ENCODE results near the gene MRPS34.

MRPS34 gene

DNA sequence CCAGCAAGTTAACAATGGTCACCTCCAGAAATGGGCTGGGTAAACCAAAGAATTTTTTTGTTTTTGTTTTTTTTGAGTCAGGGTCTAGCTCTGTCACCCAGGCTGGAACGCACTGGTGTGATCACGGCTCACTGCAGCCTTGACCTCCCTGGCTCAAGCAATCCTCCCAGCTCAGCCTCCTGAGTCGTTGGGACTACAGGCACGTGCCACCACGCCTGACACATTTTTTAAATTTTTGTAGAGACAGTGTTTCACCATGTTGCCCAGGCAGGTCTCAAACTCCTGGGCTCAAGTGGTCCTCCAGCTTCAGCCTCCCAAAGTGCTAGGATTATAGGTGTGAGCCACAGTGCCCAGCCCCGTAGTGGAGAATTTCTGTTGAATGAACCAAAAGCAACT lies 7.7 kb upstream of the MRPS34 start:
- Histone ChIP-seq H2AFZ (ENCODE audit: low read length) (no peak overlapping the region), H3K27me3 (ENCODE audit: insufficient read depth, low read length) (no peaks in the 10 kb centered on the region), H3K4me1 (ENCODE audit: insufficient read depth, low read length, severe bottlenecking) (peaks cover 20% of the 10 kb centered on the region), H3K36me3 (ENCODE audit: insufficient read depth, low read length) (peaks cover 52% of the 10 kb centered on the region), H3K9me3 (ENCODE audit: low read length) (no peaks in the 10 kb centered on the region), H3K9me2 (ENCODE audit: low read depth, low read length) (no peaks in the 10 kb centered on the region), H3F3A (ENCODE audit: insufficient read depth, low read length) (0 out of 2 replicates have a peak, but pooled peaks cover 3% of the 10 kb centered on the region), H3K79me2 (ENCODE audit: insufficient read depth, low read length) (peaks cover 6% of the 10 kb centered on the region), H3K9ac (ENCODE audit: low read length) (peak overlapping the region; percentile 73; the same call in 1 of the 2 replicates), H3K27ac (ENCODE audit: low read depth, low read length, poor library complexity, severe bottlenecking) (no peak overlapping the region), H3K4me3 (ENCODE audit: low read depth, low read length, poor library complexity, severe bottlenecking) (peak overlapping the region; percentile 97), H3K4me2 (ENCODE audit: low read length) (peak overlapping the region; percentile 82; the same call in 1 of the 2 replicates), H4K20me1 (ENCODE audit: insufficient read depth, low read length) (no peaks in the 10 kb centered on the region)
- TF ChIP-seq EZH2 (IDR thresholded peaks at IDR 0.05; ENCODE audit: borderline replicate concordance, low read length) (no peak), CTCF (IDR thresholded peaks at IDR 0.05; ENCODE audit: low read length) (no peak)

GRCh38 chr16:1779741-1780676 lies 7.1 kb upstream of the MRPS34 start:
- H3K4me2 ChIP-seq (ENCODE audit: low read length), result no peak overlapping the region
- no peak overlapping the region for H2AFZ ChIP-seq (ENCODE audit: low read length)
- H4K20me1 ChIP-seq (ENCODE audit: insufficient read depth, low read length), result no peaks in the 10 kb centered on the region
- H3K9me2 ChIP-seq (ENCODE audit: low read depth, low read length), result no peaks in the 10 kb centered on the region
- peaks cover 47% of the 10 kb centered on the region for H3K36me3 ChIP-seq (ENCODE audit: insufficient read depth, low read length)
- H3F3A ChIP-seq (ENCODE audit: insufficient read depth, low read length), result 0 out of 2 replicates have a peak, but pooled peaks cover 3% of the 10 kb centered on the region
- no peaks in the 10 kb centered on the region for H3K27me3 ChIP-seq (ENCODE audit: insufficient read depth, low read length)
- no peaks in the 10 kb centered on the region for H3K9me3 ChIP-seq (ENCODE audit: low read length)
- TF ChIP-seq CTCF (IDR thresholded peaks at IDR 0.05; ENCODE audit: low read length) (no peak), EZH2 (IDR thresholded peaks at IDR 0.05; ENCODE audit: borderline replicate concordance, low read length) (no peak)
- H3K4me1 ChIP-seq (ENCODE audit: insufficient read depth, low read length, severe bottlenecking), result peaks cover 20% of the 10 kb centered on the region
- no peak overlapping the region for H3K27ac ChIP-seq (ENCODE audit: low read depth, low read length, poor library complexity, severe bottlenecking)
- no peak overlapping the region; the same call in 1 of the 2 replicates for H3K9ac ChIP-seq (ENCODE audit: low read length)
- H3K79me2 ChIP-seq (ENCODE audit: insufficient read depth, low read length), result peaks cover 6% of the 10 kb centered on the region
- no peak overlapping the region for H3K4me3 ChIP-seq (ENCODE audit: low read depth, low read length, poor library complexity, severe bottlenecking)

GRCh38 chr16:1779234-1779701 lies 6.3 kb upstream of the MRPS34 start:
- H4K20me1 ChIP-seq (ENCODE audit: insufficient read depth, low read length), result no peaks in the 10 kb centered on the region
- TF ChIP-seq EZH2 (IDR thresholded peaks at IDR 0.05; ENCODE audit: borderline replicate concordance, low read length) (no peak), CTCF (IDR thresholded peaks at IDR 0.05; ENCODE audit: low read length) (no peak)
- H3K4me2 ChIP-seq (ENCODE audit: low read length), result no peak overlapping the region
- peaks cover 44% of the 10 kb centered on the region for H3K36me3 ChIP-seq (ENCODE audit: insufficient read depth, low read length)
- peaks cover 25% of the 10 kb centered on the region for H3K4me1 ChIP-seq (ENCODE audit: insufficient read depth, low read length, severe bottlenecking)
- H3K9me3 ChIP-seq (ENCODE audit: low read length), result no peaks in the 10 kb centered on the region
- H3K9me2 ChIP-seq (ENCODE audit: low read depth, low read length), result no peaks in the 10 kb centered on the region
- H3K27ac ChIP-seq (ENCODE audit: low read depth, low read length, poor library complexity, severe bottlenecking), result no peak overlapping the region
- no peak overlapping the region for H3K4me3 ChIP-seq (ENCODE audit: low read depth, low read length, poor library complexity, severe bottlenecking)
- no peak overlapping the region for H3K9ac ChIP-seq (ENCODE audit: low read length)
- peaks cover 6% of the 10 kb centered on the region; the same call in 1 of the 2 replicates for H3K79me2 ChIP-seq (ENCODE audit: insufficient read depth, low read length)
- H3K27me3 ChIP-seq (ENCODE audit: insufficient read depth, low read length), result no peaks in the 10 kb centered on the region
- H2AFZ ChIP-seq (ENCODE audit: low read length), result no peak overlapping the region
- H3F3A ChIP-seq (ENCODE audit: insufficient read depth, low read length), result 0 out of 2 replicates have a peak, but pooled peaks cover 3% of the 10 kb centered on the region

Data from OCI-LY1 (cell line).